Left renal pelvis (tissue), 4 donors: ENCODE measurements around the gene RCAN2. TPM values are rescaled to one million over a fixed set of nuclear protein-coding genes. Genes with fewer than 3 reads are reported as not detected.

Source experiments
- DNase-seq, 4 donors: peaks; one replicate each; pipeline ENCODE4 v3.0.0-alpha.2; 2013; ENCODE audit warnings: low read depth in 4 of 4, low spot score in 3 of 4
- polyA plus RNA-seq, 4 donors: library from polyadenylated mRNA; unstranded; fragments of 120-200 nt; gene quantifications; one replicate each; pipeline ENCODE4 v1.2.1, GENCODE V29; 2013; ENCODE audit not compliant: insufficient read length in 4 of 4

Gene RCAN2
- polyA plus RNA-seq, 4 donors, result 7.8 to 30.7 (median 23.8) TPM

- DNase-seq, result no peak
Observed at GRCh38 chr6:46500382-46500781, 9.1 kb upstream of the RCAN2 start.

DNA sequence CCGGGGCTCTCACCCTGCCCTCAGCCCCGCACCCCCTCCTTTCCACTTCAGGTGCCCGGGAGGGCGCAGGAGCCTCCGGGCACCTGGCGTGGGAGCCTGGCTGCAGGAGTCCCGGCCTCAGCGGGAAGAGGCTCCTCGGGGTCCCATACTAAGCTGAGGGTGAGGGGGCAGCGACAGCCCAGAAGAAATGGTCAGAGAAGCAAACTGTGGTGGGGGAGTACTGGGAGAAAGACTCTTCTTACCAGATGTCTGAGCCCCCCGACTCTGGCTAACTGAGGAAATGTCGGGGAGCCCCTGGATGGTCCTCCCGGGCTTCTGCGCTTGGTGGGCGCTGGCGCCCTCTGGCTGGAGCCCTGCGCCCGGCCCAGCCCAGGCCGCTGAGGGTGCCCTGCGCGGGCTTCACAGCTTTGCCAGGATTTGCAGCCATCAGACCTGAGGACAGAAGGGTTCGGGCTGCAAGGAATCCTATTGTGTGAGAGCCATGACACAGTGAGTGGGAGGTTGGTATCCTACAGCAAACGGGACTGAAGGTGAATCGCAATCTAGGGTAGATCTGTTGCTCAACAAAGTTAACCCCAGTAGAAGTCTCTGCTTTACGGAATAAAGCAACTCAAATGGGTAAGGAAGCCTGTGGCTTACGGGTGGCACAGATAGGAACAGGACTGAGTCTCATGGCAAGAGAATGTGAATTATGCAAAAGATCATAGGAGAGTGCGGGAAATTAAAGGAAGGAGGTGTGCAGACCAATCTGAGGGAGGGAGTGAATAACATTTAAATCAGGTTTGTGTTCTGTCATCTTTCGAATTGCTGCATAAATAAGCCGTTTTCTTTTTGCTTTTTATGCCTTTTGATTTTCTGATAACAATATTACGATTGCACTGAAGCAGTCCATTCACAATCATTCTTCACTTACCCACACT, 639 bp upstream of the RCAN2 start:
- DNase-seq, result peak in 3 of 4 donors; percentile 33 to 44 (median 34)

DNA sequence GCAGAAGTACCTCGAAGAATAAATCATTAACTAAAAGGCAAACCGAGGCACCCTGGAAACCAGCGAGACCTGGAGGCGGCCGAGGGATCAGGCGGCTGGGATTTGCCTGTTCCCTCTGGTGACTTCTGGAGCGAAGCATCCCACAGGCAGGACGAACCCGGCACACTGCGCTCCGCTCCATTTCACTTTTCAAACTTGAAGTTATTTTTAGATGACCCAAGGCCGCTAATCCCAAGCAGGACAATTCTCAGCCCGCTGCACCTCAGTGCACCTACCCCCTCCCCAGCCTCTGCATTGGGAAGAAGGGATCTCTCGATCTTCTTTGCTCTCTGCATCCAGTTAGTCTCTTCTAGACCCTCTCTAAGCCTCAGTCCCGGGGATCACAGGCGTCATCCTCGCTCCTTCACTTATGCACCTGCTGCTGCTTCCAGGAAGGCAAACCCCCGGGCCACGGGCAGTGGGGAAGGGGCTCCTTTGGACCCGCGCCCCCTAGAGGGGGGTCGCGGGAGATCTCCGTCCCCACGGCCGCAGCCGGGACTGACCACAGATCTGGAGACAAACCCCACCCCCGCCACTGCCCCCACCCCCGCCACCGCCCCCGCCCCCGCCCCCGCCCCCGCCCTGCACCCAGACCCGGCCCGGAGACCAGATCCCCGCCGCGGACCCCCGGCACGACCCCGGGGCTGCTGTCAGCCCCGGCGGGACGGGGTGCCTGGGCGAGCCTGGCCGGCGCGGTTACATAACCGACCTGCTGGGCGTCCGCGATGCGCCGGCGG, 636 bp downstream of the RCAN2 start:
- DNase-seq, result peak in 3 of 4 donors; percentile 26 to 48 (median 42)

DNA sequence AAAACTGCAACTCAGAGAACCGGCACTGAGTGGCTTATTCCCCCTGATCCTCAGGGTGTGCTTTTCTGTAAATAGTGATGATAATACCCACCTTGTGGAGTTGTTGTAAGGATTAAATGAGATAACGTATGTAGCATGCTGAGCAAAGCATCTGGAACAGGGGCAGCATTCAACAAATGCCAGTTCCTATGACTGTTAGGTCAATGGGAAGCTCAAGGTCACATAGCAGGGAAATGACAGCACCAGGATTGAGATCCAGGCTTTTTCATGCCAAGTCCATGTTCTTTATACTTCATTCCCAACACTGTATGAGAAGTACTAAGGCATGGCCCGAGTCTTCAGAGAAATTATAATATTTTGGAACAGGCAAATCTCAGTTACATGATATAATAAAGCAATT, 5.1 kb downstream of the RCAN2 start:
- DNase-seq, result no peak

- DNase-seq, result no peak
Observed at GRCh38 chr6:46484081-46484820, 7.0 kb downstream of the RCAN2 start.

- no peak for DNase-seq
Observed at GRCh38 chr6:46476301-46476700, 14.9 kb downstream of the RCAN2 start.

DNA sequence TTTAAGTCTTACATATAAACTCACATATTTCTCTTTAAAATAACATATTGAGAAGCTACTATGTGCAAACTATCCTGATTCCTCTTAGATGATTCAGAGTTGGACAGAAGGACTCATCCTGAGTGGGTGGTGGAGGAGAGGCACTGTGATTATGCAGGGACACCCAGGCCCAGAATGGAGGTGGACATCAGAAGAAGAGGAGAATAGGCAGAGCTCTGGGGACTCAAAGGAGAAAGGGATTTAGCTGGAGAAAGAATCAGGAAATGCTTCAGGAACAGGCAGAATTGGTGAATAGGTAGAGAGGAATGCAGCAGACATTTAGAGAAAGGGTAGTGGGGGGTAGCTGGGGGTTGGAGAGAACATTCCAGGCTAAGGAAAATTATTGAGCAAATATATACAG, 17.4 kb downstream of the RCAN2 start:
- no peak for DNase-seq

- DNase-seq, result no peak
Observed at GRCh38 chr6:46472243-46472642, 19.0 kb downstream of the RCAN2 start.

DNA sequence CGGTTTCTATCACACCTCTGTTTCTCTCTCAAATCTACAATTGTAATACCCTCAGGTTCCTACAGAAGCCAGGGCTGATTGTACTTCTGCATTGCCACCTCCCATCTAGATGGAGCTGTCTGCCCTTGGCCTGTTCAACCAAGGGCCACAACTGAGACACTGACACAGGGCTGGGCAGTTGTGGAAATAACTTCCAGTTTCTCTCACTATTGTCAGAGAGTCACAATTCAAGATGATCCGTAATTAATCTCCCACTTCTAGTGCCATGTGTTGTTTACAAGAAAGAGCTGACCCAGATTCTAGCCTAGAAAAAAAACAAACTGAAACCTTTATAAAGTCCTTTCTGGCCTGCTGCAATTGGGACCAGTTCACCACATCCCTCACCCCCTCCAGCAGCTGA, 22.2 kb downstream of the RCAN2 start:
- DNase-seq, result no peak

- no peak for DNase-seq
Observed at GRCh38 chr6:46468403-46469010, 22.7 kb downstream of the RCAN2 start.

DNA sequence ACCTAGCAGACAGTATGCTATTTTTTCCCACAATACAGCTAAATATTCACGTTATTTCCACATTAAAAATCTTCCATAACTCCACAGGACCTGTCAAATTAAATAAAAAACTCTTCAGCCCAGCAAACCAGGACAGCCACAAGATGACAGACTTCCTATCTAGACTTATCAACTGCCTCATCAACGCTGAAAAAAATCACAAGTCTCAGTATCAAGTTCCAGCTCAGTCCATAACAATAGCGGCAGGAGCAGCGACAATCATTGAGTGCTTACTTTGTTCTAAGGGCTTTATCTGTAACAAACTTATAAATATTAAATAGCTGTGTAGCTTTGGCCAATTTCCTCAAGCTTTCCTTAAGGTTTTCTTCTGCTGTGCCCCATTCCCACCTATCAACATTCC, 24.7 kb downstream of the RCAN2 start:
- DNase-seq, result no peak

DNA sequence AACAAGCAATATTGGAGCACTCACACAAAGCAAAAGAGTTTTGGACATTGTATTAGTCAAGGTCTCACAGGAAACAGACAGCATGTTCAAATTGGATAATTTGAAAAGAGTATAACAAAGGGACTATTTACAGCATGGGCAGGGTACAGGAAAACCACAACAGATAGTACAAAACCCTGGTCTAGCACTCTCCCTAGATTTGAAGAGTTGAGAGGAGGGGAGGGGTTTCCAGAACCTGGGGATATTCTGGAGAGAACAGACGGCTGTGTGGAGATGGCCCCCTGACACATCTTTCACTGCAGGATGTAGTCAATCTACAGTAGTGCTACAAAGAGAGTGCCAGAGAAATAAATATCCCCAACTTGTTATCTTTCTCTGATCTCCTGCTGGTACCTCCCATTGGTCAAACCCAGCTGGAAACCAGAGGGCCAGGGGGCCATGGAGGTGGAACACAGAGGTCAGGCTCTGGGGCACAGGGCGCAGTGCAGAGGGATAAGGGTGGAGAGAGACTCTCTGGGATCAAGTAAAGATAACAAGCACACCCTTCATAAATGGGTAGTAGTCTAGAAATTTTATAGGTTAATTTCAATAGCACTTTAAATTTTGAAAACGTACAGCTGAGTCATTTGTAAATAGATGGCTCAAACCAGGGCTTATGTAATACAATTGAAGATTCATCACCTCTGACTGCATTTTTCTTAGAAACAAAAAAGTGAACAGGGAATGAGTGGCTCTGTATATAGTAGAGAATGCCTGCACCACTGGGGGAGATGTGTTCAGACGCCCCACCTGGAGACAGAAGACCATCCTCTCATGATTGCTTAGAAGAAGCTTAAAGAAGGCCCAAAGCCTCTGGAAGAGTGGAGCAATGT, 25.7 kb downstream of the RCAN2 start:
- DNase-seq, result no peak

DNA sequence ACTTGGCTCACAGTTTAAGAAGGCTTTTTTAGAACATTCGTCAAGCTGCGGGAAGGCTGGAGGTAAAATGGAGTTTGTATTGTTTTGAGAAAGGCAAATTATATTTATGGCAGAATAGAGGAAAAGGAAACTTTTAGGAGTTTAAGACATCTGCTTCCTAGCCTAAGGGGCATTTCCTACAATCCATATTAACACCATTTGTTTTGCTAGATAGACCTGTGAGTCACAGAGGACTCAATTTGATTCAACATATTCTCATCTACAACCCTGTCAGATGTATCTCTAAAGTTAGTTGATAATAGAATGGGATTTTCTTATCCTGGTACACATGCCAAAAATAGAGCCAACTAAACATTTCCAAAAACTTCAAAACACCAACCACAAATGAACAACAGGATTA, 35.0 kb downstream of the RCAN2 start:
- no peak for DNase-seq

DNA sequence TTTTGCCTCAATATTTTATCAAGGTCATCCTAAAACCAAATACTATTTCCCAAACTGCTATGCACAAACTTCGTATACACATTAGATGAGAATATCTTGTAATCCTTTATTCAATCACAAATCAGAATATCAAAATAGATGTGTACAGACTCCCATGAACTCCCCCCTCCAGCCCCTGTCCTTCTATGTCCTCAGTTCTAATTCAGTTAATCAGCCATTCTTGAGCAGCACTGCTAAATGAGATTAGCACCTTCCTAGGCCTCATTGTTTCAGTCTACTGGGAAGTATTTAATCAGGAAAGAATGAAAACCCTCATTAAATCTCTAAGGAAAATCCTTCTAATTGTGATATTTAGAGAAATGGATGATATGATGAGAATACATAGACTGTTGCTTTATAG, 36.6 kb downstream of the RCAN2 start:
- DNase-seq, result no peak

GRCh38 chr6:46453741-46454316, 37.4 kb downstream of the RCAN2 start:
- DNase-seq, result no peak

DNA sequence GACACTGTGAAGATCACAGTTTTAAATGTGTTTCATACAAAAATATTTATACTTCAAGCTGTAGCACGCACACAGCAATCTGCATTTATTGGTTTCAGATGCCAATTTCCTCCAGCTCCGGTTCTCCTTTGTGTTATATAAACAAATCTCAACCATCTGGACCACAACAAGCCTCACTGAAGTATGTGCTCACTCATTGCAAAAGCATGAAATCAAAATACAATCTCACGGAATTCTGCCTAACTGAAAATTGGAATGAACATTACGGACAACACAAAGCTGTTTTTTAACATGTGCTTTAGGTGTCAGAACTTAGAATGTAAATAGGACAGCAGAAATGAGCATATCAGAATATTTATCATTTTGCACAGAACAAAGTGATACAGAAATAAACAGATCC, 38.0 kb downstream of the RCAN2 start:
- no peak for DNase-seq

DNA sequence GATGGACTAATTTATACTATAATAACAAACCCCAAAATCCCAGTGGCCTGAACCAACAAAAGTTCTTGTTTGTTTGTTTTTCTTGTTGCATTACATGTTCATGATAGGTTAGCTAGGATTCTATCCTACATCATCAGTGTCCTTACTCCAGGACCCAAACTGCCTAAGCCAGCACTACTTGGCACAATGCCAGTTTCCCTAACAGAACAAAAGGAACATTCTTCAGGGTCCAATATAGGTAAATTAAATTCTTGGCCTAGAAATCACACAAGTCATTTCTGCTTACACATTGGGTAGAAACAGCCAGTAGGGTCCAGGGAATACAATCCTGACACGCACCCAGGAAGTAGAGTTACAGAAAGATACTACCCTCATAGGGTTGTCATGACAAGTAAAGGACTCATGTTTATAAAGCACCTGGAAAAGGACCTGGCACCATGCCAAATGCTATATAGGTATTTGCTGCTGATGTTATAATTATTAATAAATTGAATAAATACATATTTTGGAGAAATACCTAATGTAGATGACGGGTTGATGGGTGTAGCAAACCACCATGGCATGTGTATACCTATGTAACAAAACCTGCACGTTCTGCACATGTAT, 38.8 kb downstream of the RCAN2 start:
- no peak for DNase-seq

DNA sequence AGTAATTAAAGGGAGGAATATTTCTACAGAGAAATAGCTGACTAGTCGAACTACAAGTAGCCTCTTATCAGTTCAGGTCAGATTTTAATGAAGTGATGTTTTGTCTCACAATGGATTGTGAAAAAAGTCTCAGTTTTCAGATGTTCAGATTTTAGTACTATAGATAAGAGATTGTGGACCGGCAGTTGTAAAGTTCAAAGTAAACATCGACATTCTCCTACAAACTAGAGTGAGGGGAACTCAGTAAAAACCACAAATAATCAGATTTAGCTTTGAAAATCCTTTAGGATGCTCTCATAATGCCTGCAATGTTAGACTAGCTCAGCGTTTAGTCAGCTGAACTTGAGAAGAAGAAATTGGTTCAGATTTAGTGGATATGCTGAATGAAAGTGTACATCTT, 39.9 kb downstream of the RCAN2 start:
- DNase-seq, result no peak
